ENCODE data around the gene ERGIC2. TPM values are rescaled to one million over a fixed set of nuclear protein-coding genes. Genes with fewer than 3 reads are reported as not detected.

Gene ERGIC2
- polyA plus RNA-seq, 3 donors = 5.9 to 59.0 (median 52.7) TPM

DNA sequence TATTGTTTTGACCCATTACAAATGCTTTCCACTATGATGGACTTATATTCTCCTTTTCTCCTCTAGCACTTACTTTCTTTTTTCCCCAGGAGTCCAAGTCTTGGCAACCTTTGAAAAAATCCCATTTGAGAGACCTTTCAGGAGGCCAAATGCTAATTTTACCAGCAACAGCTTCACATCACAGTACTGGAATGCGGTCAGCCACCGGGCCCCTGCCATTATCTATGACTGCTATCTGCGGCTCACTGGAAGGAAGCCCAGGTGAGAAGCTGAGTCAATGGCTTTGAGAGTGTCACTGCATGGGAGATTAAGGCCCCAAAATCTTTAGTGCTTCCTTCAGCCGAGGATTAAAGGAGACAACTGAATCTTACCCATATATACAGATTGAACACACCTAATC is 64.2 kb downstream of the ERGIC2 start:
- no peak overlapping the region for H2AFZ ChIP-seq (ENCODE audit: insufficient read depth, low read depth, low read length, poor library complexity, severe bottlenecking)
- H4K20me1 ChIP-seq (ENCODE audit: insufficient read depth, low read length) = no peaks in the 10 kb centered on the region
- no peak overlapping the region for H3K4me3 ChIP-seq (replicated peaks in 1 of 3; ENCODE audit: low read depth in 2 of 3, low read length in 3 of 3)
- no peaks in the 10 kb centered on the region for H3K27me3 ChIP-seq (ENCODE audit: control insufficient read depth in 2 of 2, insufficient read depth in 2 of 2, low read length in 2 of 2)
- H3K36me3 Mint-ChIP-seq = peaks cover 47 to 51% of the 10 kb centered on the region in 2 donors
- no peaks in the 10 kb centered on the region for H3K27me3 Mint-ChIP-seq (ENCODE audit: low read depth in 3 of 3)
- H3K4me2 ChIP-seq (replicated peaks; ENCODE audit: extremely low read depth, low read length, poor library complexity, severe bottlenecking) = no peak overlapping the region
- intact Hi-C loops (cut with micrococcal nuclease) = loop anchor here (10.0 kb wide), 3 partner anchors 112 to 242 kb away; no protein-coding TSS in a partner anchor
- no peaks in the 10 kb centered on the region for H3K4me1 ChIP-seq (ENCODE audit: control insufficient read depth in 1 of 2, insufficient read depth in 2 of 2, low read length in 2 of 2)
- H3K4me1 Mint-ChIP-seq = peaks cover 7% of the 10 kb centered on the region
- H3K79me2 ChIP-seq (ENCODE audit: insufficient read depth, low read length) = no peaks in the 10 kb centered on the region
- DNase-seq = no peak
- no peak overlapping the region for H3K4me3 Mint-ChIP-seq
- H3K36me3 ChIP-seq (replicated peaks in 1 of 2; ENCODE audit: control insufficient read depth in 1 of 2, insufficient read depth in 2 of 2, low read length in 2 of 2) = peaks cover 13 to 57% of the 10 kb centered on the region in 2 donors
- no peaks in the 10 kb centered on the region for H3K9me3 Mint-ChIP-seq
- no peak overlapping the region for H3K27ac ChIP-seq (ENCODE audit: low read depth in 1 of 2, low read length in 2 of 2)
- H3K9me3 ChIP-seq (replicated peaks in 1 of 2; ENCODE audit: control insufficient read depth in 1 of 2, insufficient read depth in 1 of 2, low read length in 2 of 2) = no peaks in the 10 kb centered on the region
- H3K27ac Mint-ChIP-seq = peak overlapping the region in 3 of 7 donors; percentile 11 to 79 (median 55)
- 33% methylated on average over 1 of the region's 4 CpGs for WGBS (ENCODE audit: insufficient coverage)
- no peak overlapping the region for H3K9ac ChIP-seq (ENCODE audit: insufficient read depth, low read length, poor library complexity, severe bottlenecking)
- TF ChIP-seq, protein P1, sequence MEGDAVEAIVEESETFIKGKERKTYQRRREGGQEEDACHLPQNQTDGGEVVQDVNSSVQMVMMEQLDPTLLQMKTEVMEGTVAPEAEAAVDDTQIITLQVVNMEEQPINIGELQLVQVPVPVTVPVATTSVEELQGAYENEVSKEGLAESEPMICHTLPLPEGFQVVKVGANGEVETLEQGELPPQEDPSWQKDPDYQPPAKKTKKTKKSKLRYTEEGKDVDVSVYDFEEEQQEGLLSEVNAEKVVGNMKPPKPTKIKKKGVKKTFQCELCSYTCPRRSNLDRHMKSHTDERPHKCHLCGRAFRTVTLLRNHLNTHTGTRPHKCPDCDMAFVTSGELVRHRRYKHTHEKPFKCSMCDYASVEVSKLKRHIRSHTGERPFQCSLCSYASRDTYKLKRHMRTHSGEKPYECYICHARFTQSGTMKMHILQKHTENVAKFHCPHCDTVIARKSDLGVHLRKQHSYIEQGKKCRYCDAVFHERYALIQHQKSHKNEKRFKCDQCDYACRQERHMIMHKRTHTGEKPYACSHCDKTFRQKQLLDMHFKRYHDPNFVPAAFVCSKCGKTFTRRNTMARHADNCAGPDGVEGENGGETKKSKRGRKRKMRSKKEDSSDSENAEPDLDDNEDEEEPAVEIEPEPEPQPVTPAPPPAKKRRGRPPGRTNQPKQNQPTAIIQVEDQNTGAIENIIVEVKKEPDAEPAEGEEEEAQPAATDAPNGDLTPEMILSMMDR (IDR thresholded peaks at IDR 0.05) = no peak

DNA sequence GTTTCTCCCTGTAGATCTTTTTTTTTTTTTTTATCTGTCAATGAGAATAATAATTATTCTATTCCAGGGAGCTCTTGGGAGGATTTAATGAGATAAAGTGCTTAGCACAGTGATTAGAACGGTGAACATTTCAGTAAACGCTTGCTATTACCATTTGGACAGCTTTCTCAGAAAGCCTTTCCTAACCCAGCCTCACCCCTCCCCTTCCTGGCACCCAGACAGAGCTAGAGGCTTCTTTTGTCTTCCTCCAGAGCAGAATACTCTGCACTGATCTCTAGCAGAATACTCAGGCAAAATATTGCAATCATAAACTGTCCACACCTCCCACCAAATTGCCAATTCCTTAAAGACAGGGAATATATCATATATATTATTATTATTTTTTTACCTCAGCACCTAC is 66.6 kb downstream of the ERGIC2 start:
- Mint-ChIP-seq H3K4me3 (no peak overlapping the region), H3K27ac (peak overlapping the region in 1 of 7 donors; percentile 27), H3K9me3 (no peaks in the 10 kb centered on the region), H3K4me1 (peaks cover 7% of the 10 kb centered on the region), H3K36me3 (peaks cover 46 to 49% of the 10 kb centered on the region in 2 donors), H3K27me3 (ENCODE audit: low read depth in 3 of 3) (no peaks in the 10 kb centered on the region)
- Histone ChIP-seq H3K9me3 (replicated peaks in 1 of 2; ENCODE audit: control insufficient read depth in 1 of 2, insufficient read depth in 1 of 2, low read length in 2 of 2) (no peaks in the 10 kb centered on the region), H3K9ac (ENCODE audit: insufficient read depth, low read length, poor library complexity, severe bottlenecking) (no peak overlapping the region), H3K4me2 (replicated peaks; ENCODE audit: extremely low read depth, low read length, poor library complexity, severe bottlenecking) (no peak overlapping the region), H3K27ac (ENCODE audit: low read depth in 1 of 2, low read length in 2 of 2) (no peak overlapping the region), H3K4me3 (replicated peaks in 1 of 3; ENCODE audit: low read depth in 2 of 3, low read length in 3 of 3) (no peak overlapping the region), H3K4me1 (ENCODE audit: control insufficient read depth in 1 of 2, insufficient read depth in 2 of 2, low read length in 2 of 2) (no peaks in the 10 kb centered on the region), H3K27me3 (ENCODE audit: control insufficient read depth in 2 of 2, insufficient read depth in 2 of 2, low read length in 2 of 2) (no peaks in the 10 kb centered on the region), H3K36me3 (replicated peaks in 1 of 2; ENCODE audit: control insufficient read depth in 1 of 2, insufficient read depth in 2 of 2, low read length in 2 of 2) (peaks cover 14 to 51% of the 10 kb centered on the region in 2 donors), H3K79me2 (ENCODE audit: insufficient read depth, low read length) (no peaks in the 10 kb centered on the region), H2AFZ (ENCODE audit: insufficient read depth, low read depth, low read length, poor library complexity, severe bottlenecking) (no peak overlapping the region), H4K20me1 (ENCODE audit: insufficient read depth, low read length) (no peaks in the 10 kb centered on the region)
- no peak for DNase-seq
- 36% methylated on average over 2 of the region's 2 CpGs for WGBS (ENCODE audit: insufficient coverage)
- TF ChIP-seq, protein P1 (IDR thresholded peaks at IDR 0.05) = no peak
- intact Hi-C loops (cut with micrococcal nuclease) = loop anchor here (10.0 kb wide), 3 partner anchors 110 to 240 kb away; no protein-coding TSS in a partner anchor

All from CD14-positive monocyte (primary cell).